DOHH2 (cell line): ENCODE measurements around the gene ADAM10.

Experiments
- EZH2phosphoT487 ChIP-seq: fragments of 200-600 bp; sonication (generic); IDR thresholded peaks from 2 replicates; pipeline ENCODE4 v1.6.1; 2017; ENCODE audit warnings: borderline replicate concordance, mild to moderate bottlenecking, antibody characterized with exemption, low read length, moderate library complexity, mixed read lengths
- TF ChIP-seq, protein P1 (sequence below): fragments of 200-600 bp; sonication (generic); IDR thresholded peaks from one replicate; pipeline ENCODE4 v1.5.1; 2014; ENCODE audit warnings: antibody characterized with exemption, mild to moderate bottlenecking, low read depth, low read length; ENCODE audit not compliant: poor library complexity, severe bottlenecking

GRCh38 chr15:58565619-58566018, 183.9 kb downstream of the ADAM10 start:
- TF ChIP-seq, protein P1, sequence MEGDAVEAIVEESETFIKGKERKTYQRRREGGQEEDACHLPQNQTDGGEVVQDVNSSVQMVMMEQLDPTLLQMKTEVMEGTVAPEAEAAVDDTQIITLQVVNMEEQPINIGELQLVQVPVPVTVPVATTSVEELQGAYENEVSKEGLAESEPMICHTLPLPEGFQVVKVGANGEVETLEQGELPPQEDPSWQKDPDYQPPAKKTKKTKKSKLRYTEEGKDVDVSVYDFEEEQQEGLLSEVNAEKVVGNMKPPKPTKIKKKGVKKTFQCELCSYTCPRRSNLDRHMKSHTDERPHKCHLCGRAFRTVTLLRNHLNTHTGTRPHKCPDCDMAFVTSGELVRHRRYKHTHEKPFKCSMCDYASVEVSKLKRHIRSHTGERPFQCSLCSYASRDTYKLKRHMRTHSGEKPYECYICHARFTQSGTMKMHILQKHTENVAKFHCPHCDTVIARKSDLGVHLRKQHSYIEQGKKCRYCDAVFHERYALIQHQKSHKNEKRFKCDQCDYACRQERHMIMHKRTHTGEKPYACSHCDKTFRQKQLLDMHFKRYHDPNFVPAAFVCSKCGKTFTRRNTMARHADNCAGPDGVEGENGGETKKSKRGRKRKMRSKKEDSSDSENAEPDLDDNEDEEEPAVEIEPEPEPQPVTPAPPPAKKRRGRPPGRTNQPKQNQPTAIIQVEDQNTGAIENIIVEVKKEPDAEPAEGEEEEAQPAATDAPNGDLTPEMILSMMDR = no peak
- TF ChIP-seq EZH2phosphoT487 = no peak
